Forelimb muscle (tissue), 1 donor: Measurements from ENCODE around the gene HDAC4. TPM values are rescaled to one million over a fixed set of nuclear protein-coding genes. Genes with fewer than 3 reads are reported as not detected.
"Not testable (repeated sequence)": the region's sequence is repeated elsewhere in the genome, so short reads cannot be mapped to it uniquely, and the experiment has no call there.

Source experiments
- DNase-seq: peaks from one replicate; pipeline ENCODE4 v3.0.0-alpha.2; 2013; ENCODE audit warnings: low read depth
- polyA plus RNA-seq: library from polyadenylated mRNA; unstranded; fragments of 120-200 nt; gene quantifications from one replicate; pipeline ENCODE4 v1.2.1, GENCODE V29; 2013; ENCODE audit not compliant: insufficient read length

The HDAC4 gene
- polyA plus RNA-seq, 1 donor = 12.6 TPM

GRCh38 chr2:239190361-239190760 lies 210.5 kb downstream of the HDAC4 start:
- no peak for DNase-seq

- DNase-seq = no peak
These were observed 211.1 kb downstream of the HDAC4 start for GRCh38 chr2:239189711-239190131.

- no peak for DNase-seq
These were observed 212.3 kb downstream of the HDAC4 start for GRCh38 chr2:239188536-239188935.

- DNase-seq = no peak
These were observed 213.2 kb downstream of the HDAC4 start for GRCh38 chr2:239187464-239188253.

- no peak for DNase-seq
These were observed 214.1 kb downstream of the HDAC4 start for GRCh38 chr2:239186516-239187357.

- no peak for DNase-seq
These were observed 215.6 kb downstream of the HDAC4 start for GRCh38 chr2:239184968-239185903.

- DNase-seq = no peak
These were observed 216.6 kb downstream of the HDAC4 start for GRCh38 chr2:239184179-239184578.

- no peak for DNase-seq
These were observed 217.6 kb downstream of the HDAC4 start for GRCh38 chr2:239182981-239183791.

- no peak for DNase-seq
These were observed 218.8 kb downstream of the HDAC4 start for GRCh38 chr2:239181903-239182581.

GRCh38 chr2:239181074-239181902 lies 219.5 kb downstream of the HDAC4 start:
- DNase-seq = no peak

GRCh38 chr2:239180526-239181073 lies 220.2 kb downstream of the HDAC4 start:
- no peak for DNase-seq

GRCh38 chr2:239179851-239180371 lies 220.9 kb downstream of the HDAC4 start:
- DNase-seq = no peak

- no peak for DNase-seq
These were observed 221.9 kb downstream of the HDAC4 start for GRCh38 chr2:239178954-239179353.

GRCh38 chr2:239178484-239178883 lies 222.3 kb downstream of the HDAC4 start:
- no peak for DNase-seq

- DNase-seq = no peak
These were observed 222.9 kb downstream of the HDAC4 start for GRCh38 chr2:239177908-239178307.

GRCh38 chr2:239177325-239177724 lies 223.5 kb downstream of the HDAC4 start:
- no peak for DNase-seq

- not testable (repeated sequence) for DNase-seq
These were observed 224.5 kb downstream of the HDAC4 start for GRCh38 chr2:239176138-239176803.

GRCh38 chr2:239175181-239175580 lies 225.6 kb downstream of the HDAC4 start:
- DNase-seq = no peak
